Measurements from ENCODE around the gene CADM1.

DNA sequence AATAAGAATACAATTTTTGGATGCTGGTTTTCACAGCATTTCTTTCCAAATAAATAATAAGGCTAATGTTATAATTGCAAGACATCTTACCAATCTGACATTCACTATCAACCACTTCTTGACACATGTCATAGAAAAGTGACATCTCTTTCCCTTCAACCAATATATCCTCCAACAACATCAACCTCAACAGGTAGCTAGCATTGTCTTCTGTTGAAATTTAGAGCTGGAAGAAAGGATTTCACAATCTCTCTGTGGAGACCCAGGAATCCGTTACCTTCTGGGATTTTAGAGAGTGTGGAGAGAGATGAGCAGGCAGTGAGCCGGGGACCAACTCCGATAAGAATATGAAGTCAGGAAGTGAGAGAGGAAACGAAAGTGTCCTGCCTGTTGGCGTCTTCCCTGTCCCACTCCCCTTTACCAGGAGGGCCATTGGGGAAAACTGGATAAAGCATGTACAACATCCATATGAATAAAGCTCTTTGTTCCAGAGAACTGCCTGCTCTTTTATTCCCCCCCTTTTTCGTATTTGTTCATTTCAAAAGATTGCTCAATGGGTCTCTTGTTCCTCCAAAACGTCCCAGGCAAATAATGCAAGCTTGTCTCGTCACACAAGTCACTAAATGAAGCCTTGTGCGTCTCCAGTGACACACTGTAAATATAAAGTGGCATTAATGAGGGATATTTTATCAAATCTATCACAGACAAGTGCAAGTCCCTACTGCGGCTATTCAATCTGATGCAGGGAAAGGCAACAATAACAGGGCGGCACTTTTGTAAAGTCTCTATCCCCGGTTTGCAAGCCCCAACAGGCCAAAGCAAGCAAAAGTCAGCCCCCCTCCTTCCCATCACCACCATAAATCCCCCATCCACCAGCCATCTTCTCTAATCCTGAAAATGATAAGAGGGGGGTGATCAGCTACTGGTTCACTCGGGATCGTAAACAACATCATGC is 3.4 kb downstream of the CADM1 start:
- TF ChIP-seq, protein P1, sequence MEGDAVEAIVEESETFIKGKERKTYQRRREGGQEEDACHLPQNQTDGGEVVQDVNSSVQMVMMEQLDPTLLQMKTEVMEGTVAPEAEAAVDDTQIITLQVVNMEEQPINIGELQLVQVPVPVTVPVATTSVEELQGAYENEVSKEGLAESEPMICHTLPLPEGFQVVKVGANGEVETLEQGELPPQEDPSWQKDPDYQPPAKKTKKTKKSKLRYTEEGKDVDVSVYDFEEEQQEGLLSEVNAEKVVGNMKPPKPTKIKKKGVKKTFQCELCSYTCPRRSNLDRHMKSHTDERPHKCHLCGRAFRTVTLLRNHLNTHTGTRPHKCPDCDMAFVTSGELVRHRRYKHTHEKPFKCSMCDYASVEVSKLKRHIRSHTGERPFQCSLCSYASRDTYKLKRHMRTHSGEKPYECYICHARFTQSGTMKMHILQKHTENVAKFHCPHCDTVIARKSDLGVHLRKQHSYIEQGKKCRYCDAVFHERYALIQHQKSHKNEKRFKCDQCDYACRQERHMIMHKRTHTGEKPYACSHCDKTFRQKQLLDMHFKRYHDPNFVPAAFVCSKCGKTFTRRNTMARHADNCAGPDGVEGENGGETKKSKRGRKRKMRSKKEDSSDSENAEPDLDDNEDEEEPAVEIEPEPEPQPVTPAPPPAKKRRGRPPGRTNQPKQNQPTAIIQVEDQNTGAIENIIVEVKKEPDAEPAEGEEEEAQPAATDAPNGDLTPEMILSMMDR (conservative IDR thresholded peaks at IDR 0.05; ENCODE audit: low read depth, low read length) = no peak
- TF ChIP-seq EZH2 (IDR thresholded peaks at IDR 0.05; ENCODE audit: low read length, unreplicated experiment) (no peak), EZH2phosphoT487 (IDR thresholded peaks at IDR 0.05; ENCODE audit: borderline replicate concordance, low read length) (no peak)
